GM19455 (cell line): Measurements from ENCODE around the gene IGSF22.
A peak's percentile ranks its signal among the peaks of the same experiment; 100 is the strongest.

ENCODE experiments used
- ATAC-seq: cut with Tn5 transposase; IDR thresholded peaks from one replicate; pipeline ENCODE4 v1.9.1; 2021; ENCODE audit not compliant: unreplicated experiment

Gene IGSF22

GRCh38 chr11:18745251-18745650, 19.3 kb upstream of the IGSF22 start:
- no peak for ATAC-seq

GRCh38 chr11:18743900-18744514, 18.0 kb upstream of the IGSF22 start:
- ATAC-seq = no peak

GRCh38 chr11:18743365-18743764, 17.4 kb upstream of the IGSF22 start:
- ATAC-seq = no peak

GRCh38 chr11:18741783-18742182, 15.8 kb upstream of the IGSF22 start:
- ATAC-seq = no peak

GRCh38 chr11:18739685-18740084, 13.7 kb upstream of the IGSF22 start:
- no peak for ATAC-seq

GRCh38 chr11:18737642-18738041, 11.7 kb upstream of the IGSF22 start:
- ATAC-seq = no peak

- no peak for ATAC-seq
Measured at GRCh38 chr11:18736590-18737148, 10.7 kb upstream of the IGSF22 start.

GRCh38 chr11:18733202-18733601, 7.2 kb upstream of the IGSF22 start:
- ATAC-seq = no peak

- no peak for ATAC-seq
Measured at GRCh38 chr11:18731949-18732821, 6.2 kb upstream of the IGSF22 start.

- ATAC-seq = no peak
Measured at GRCh38 chr11:18731441-18731840, 5.5 kb upstream of the IGSF22 start.

GRCh38 chr11:18730020-18730419, 4.0 kb upstream of the IGSF22 start:
- ATAC-seq = no peak

- ATAC-seq = no peak
Measured at GRCh38 chr11:18729426-18729825, 3.4 kb upstream of the IGSF22 start.

GRCh38 chr11:18728658-18729057, 2.7 kb upstream of the IGSF22 start:
- ATAC-seq = no peak

- ATAC-seq = no peak
Measured at GRCh38 chr11:18727479-18728236, 1.7 kb upstream of the IGSF22 start.

GRCh38 chr11:18723991-18724390, 2.0 kb downstream of the IGSF22 start:
- no peak for ATAC-seq

- no peak for ATAC-seq
Measured at GRCh38 chr11:18722293-18722637, 3.7 kb downstream of the IGSF22 start.

- peak; percentile 73 for ATAC-seq
Measured at GRCh38 chr11:18721561-18722292, 4.3 kb downstream of the IGSF22 start.

- ATAC-seq = peak; percentile 65
Measured at GRCh38 chr11:18720808-18721560, 5.0 kb downstream of the IGSF22 start.

- ATAC-seq = no peak
Measured at GRCh38 chr11:18720091-18720807, 5.7 kb downstream of the IGSF22 start.
